BE2C (cell line): ENCODE measurements around the gene METTL1.

Experiments
- DNase-seq: peaks from one replicate; pipeline ENCODE4 v3.0.0-alpha.2; 2020
- H3K27me3 ChIP-seq: fragments of 250-450 bp; sonication (Bioruptor Pico); 2 replicates; pipeline ENCODE4 v1.5.1; 2020; ENCODE audit warnings: mild to moderate bottlenecking
- H3K36me3 ChIP-seq: fragments of 250-450 bp; sonication (Bioruptor Pico); 2 replicates; pipeline ENCODE4 v1.5.1; 2020; ENCODE audit warnings: mild to moderate bottlenecking
- H3K4me1 ChIP-seq: fragments of 250-450 bp; sonication (Bioruptor Pico); 2 replicates; pipeline ENCODE4 v1.5.1; 2020
- H3K4me3 ChIP-seq: 2 replicates; pipeline ENCODE4 v1.5.1; 2011; ENCODE audit warnings: low read depth, low read length
- H3K9me3 ChIP-seq: fragments of 250-450 bp; sonication (Bioruptor Pico); 2 replicates; pipeline ENCODE4 v1.5.1; 2020
- TF ChIP-seq, protein P1 (sequence below): IDR thresholded peaks from 2 replicates; pipeline ENCODE4 v1.5.1; 2012; ENCODE audit warnings: mild to moderate bottlenecking, low read depth, low read length

Gene METTL1

DNA sequence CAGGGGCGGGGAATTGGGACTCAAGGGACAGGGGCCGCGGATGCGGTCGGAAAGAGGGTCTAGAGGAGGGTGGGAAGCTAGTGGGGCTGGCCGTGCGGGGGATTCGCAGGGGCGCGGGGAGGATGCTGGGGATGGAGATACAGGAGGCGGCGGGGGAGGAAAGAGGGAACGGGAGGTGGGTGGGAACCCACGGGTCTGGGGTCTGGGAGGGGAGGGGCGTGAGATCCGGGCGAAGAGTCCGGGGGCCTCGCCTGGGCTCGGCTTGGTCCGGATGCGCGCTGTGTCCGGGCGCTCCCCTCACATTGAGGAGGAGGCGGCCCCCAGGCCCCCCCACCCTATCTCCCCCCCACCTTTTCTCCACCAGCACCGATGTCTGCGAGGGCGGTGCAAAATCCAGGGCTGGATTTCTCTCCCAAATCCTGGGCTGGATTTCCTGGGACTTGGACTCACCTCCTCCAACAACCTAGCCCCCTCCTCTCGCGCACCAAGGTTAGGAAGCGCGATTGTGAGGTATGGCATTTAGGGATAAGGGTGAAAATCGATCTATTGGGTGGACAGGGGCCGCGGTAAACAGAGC, 33.2 kb downstream of the METTL1 start, which contains the start of gene AGAP2:
Gene AGAP2, minus strand, starts transcription at position 82 of the 577 bp plus-strand sequence. CDS start 496 bp downstream, outside the sequence.
- Histone ChIP-seq H3K36me3 (no peaks in the 10 kb centered on the region), H3K4me1 (no peaks in the 10 kb centered on the region; the same call in 1 of the 2 replicates), H3K4me3 (peak within 1 kb of the TSS; percentile 36), H3K9me3 (no peaks in the 10 kb centered on the region), H3K27me3 (peaks cover 57% of the 10 kb centered on the region)
- DNase-seq: peak; percentile 48
- TF ChIP-seq, protein P1, sequence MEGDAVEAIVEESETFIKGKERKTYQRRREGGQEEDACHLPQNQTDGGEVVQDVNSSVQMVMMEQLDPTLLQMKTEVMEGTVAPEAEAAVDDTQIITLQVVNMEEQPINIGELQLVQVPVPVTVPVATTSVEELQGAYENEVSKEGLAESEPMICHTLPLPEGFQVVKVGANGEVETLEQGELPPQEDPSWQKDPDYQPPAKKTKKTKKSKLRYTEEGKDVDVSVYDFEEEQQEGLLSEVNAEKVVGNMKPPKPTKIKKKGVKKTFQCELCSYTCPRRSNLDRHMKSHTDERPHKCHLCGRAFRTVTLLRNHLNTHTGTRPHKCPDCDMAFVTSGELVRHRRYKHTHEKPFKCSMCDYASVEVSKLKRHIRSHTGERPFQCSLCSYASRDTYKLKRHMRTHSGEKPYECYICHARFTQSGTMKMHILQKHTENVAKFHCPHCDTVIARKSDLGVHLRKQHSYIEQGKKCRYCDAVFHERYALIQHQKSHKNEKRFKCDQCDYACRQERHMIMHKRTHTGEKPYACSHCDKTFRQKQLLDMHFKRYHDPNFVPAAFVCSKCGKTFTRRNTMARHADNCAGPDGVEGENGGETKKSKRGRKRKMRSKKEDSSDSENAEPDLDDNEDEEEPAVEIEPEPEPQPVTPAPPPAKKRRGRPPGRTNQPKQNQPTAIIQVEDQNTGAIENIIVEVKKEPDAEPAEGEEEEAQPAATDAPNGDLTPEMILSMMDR: no peak

DNA sequence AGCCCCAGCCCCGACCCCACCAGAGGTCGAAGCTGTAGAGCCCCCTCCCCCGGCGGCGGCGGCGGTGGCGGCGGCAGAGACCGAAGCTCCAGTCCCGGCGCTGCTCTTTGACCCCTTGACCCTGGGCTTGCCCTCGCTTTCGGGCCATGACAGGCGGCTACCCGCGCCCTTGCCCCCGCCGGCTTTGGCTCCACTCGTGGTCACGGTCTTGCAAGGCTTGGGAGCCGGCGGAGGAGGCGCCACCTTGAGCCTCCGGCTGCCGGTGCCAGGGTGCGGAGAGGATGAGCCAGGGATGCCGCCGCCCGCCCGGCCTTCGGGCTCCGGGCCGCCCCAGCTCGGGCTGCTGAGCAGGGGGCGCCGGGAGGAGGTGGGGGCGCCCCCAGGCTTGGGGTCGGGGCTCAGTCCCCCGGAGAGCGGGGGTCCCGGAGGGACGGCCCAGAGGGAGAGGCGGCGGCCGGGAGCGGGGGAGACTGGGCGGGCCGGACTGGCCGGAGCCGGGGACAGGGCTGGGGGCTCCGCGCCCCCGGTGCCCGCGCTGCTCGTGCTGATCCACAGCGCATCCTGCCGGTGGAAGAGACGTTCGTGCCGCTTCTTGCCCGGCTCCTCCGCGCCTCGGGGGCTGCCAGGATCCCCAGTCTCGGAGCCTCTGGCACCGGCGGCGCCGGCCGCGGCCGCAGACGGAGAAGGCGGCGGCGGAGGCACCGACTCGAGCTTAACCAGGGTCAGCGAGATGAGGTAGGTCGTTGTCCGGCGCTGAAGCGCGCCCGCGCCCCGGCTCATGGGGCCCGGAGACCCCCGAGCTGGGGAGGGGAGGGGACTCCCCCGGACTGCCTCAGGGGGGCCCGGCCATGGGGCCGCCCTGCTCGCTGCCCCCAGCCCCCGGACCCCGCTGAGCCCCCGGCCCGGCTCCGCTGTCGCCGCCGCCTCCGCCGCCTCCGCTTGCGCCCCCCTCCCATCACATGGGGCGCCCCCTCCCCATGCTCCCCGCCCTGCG, 34.1 kb downstream of the METTL1 start:
- no peaks in the 10 kb centered on the region for H3K36me3 ChIP-seq
- H3K4me1 ChIP-seq: no peaks in the 10 kb centered on the region; the same call in 1 of the 2 replicates
- TF ChIP-seq, protein P1: peak; percentile 28; the same call in 1 of the 2 replicates
- H3K27me3 ChIP-seq: peaks cover 57% of the 10 kb centered on the region
- no peaks in the 10 kb centered on the region for H3K9me3 ChIP-seq
- H3K4me3 ChIP-seq: peak overlapping the region; percentile 36
- peak; percentile 48 for DNase-seq

DNA sequence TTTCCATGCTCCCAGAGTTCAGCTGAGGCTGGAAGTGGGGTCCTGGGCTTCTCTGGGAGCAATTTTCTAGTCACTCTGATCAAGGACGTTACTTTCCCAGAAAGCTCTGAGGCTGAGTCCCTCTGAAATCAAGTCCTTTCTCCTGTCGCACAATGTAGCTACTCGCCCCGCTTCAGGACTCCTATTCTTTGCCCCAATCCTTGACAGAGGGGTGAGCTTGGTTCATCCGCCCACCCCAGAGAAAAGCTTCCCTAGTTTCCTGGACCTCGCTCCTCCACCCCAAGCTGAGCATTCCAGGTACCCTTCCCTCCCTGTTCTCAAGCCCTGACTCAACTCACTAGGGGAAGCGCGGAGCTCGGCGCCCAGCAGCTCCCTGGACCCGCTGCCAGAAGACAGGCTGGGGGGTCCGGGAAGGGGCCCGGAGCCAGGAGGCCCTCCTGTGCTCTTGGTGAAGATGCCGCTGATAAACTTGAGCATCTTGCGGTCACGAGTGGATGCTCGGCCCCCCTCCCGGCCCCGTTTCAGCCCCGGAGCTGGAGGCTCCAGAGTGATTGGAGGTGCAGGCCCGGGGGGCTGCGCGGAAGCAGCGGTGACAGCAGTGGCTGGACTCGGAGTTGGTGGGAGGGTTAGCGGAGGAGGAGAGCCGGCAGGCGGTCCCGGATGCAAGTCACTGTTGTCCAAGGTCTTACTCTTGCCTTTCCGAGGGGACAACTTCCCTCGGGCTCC, 35.0 kb downstream of the METTL1 start:
- TF ChIP-seq, protein P1: no peak
- H3K4me1 ChIP-seq: no peaks in the 10 kb centered on the region; the same call in 1 of the 2 replicates
- DNase-seq: no peak
- H3K36me3 ChIP-seq: no peaks in the 10 kb centered on the region
- H3K9me3 ChIP-seq: no peaks in the 10 kb centered on the region
- H3K4me3 ChIP-seq: no peak overlapping the region; the same call in 1 of the 2 replicates
- H3K27me3 ChIP-seq: peaks cover 57% of the 10 kb centered on the region

DNA sequence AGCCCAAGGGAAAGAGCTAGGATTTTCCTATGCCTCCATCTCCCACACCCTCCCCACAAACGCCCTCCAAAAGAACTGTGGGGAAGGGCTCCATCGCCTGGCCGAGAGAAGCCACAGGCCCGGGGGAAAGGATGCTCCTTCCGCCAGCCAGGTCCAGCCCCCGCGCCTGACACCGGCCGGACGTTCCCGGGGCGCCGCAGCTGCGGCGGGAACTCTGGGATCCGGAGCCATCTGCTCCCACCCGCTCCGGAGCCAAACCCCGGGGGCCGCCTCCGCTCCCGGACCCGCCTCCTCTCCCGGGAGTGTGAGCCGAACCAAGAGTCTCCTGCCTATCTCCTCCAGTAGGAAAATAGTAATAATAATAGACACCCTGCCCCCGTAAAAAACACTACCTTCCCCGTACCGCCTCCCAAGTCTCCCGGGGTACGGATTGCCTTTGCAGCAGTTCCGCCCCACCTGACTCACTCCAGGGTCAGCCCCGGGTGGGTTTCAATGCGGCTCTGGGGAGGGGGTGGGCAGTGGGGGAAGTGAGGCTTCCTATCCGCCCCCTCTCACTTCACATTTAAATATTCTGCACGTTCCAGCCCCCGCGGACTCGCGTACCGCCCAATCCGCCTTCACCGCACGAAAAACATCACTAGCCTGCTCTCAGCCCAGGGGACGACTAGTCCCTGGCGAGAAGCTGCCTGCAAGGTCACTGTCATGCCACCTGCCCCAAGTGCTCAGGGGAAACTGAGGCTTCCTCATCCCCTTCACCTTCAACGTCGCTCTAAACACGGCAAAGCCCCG, 35.8 kb downstream of the METTL1 start:
- H3K4me3 ChIP-seq: peak overlapping the region; percentile 54
- peaks cover 56% of the 10 kb centered on the region for H3K27me3 ChIP-seq
- no peaks in the 10 kb centered on the region; the same call in 1 of the 2 replicates for H3K4me1 ChIP-seq
- no peaks in the 10 kb centered on the region for H3K36me3 ChIP-seq
- DNase-seq: peak; percentile 72
- H3K9me3 ChIP-seq: no peaks in the 10 kb centered on the region
- TF ChIP-seq, protein P1: peak; percentile 60

DNA sequence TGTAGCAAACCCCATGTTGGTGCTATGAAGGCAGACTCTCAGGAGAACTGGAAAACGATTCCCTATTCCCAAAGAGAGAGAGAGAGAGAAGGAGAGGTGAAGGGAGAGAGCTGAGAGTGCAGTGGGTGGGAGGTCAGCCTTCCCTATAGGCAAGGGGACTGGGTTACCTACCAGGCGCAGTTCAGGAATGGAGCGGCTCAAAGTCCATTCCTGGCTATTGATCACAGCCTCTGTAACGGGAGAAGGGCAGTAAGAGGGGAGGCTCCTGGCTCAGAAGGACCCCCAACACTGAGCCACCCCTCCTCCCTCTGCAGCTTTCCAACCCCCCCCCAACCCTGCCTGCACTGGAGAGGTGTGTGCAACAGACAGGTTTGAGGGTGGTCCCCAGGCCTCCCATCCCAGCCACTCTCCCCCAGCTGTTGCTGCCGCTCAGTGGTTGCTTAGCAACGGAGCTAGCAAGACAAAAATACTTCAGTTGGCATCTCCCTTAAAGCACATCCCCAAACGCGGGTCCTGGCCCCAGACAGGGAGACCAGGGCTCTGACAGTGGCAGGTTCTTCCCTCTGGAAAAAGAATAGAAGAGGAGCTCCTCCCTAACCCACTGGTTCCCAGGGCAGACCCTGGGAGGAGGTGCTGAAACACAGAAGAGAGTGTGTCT, 36.6 kb downstream of the METTL1 start:
- no peaks in the 10 kb centered on the region for H3K9me3 ChIP-seq
- no peaks in the 10 kb centered on the region for H3K36me3 ChIP-seq
- DNase-seq: no peak
- H3K4me1 ChIP-seq: no peaks in the 10 kb centered on the region; the same call in 1 of the 2 replicates
- peak overlapping the region; percentile 54 for H3K4me3 ChIP-seq
- TF ChIP-seq, protein P1: no peak
- H3K27me3 ChIP-seq: peaks cover 50% of the 10 kb centered on the region
